ENCODE measurements around the gene TMIGD3. TPM values are rescaled to one million over a fixed set of nuclear protein-coding genes. Genes with fewer than 3 reads are reported as not detected.

Gene TMIGD3
- total RNA-seq, 2 donors from 2014 or later, result 1.0 TPM; not detected in 1

GRCh38 chr1:111542187-111542586, 38.8 kb upstream of the TMIGD3 start:
- WGBS, 2 donors, result 71 to 74% methylated on average over 14 of the region's 14 CpGs
- Histone ChIP-seq H3K36me3 (replicated peaks in 1 of 2; ENCODE audit: insufficient read depth in 1 of 2, low read depth in 2 of 2) (no peaks in the 10 kb centered on the region), H3K9me3 (no peaks in the 10 kb centered on the region), H3K27me3 (no peaks in the 10 kb centered on the region), H3K27ac (no peak overlapping the region), H3K4me1 (no peaks in the 10 kb centered on the region), H3K4me3 (no peak overlapping the region)
- intact Hi-C loops (cut with DNase I), result no loop called here
- TF ChIP-seq CTCF (IDR thresholded peaks at IDR 0.05) (no peak), POLR2A (IDR thresholded peaks at IDR 0.05) (no peak)
- DNase-seq (no peak), ATAC-seq (no peak)

- WGBS, 2 donors, result 76 to 90% methylated on average over 4 of the region's 4 CpGs
- no peaks in the 10 kb centered on the region for H3K36me3 ChIP-seq (replicated peaks in 1 of 2; ENCODE audit: insufficient read depth in 1 of 2, low read depth in 2 of 2)
- no peak for DNase-seq
- no peak overlapping the region for H3K27ac ChIP-seq
- H3K9me3 ChIP-seq, result no peaks in the 10 kb centered on the region
- H3K27me3 ChIP-seq, result no peaks in the 10 kb centered on the region
- no peak for TF ChIP-seq POLR2A (IDR thresholded peaks at IDR 0.05)
- no peak for TF ChIP-seq CTCF (IDR thresholded peaks at IDR 0.05)
- H3K4me1 ChIP-seq, result no peaks in the 10 kb centered on the region
- no peak for ATAC-seq
- intact Hi-C loops (cut with DNase I), result no loop called here
- H3K4me3 ChIP-seq, result no peak overlapping the region
These were observed 38.3 kb upstream of the TMIGD3 start for GRCh38 chr1:111541721-111542120.

GRCh38 chr1:111540928-111541327, 37.5 kb upstream of the TMIGD3 start:
- no peak for TF ChIP-seq CTCF (IDR thresholded peaks at IDR 0.05)
- no peak for TF ChIP-seq POLR2A (IDR thresholded peaks at IDR 0.05)
- Histone ChIP-seq H3K9me3 (no peaks in the 10 kb centered on the region), H3K27me3 (no peaks in the 10 kb centered on the region), H3K4me3 (no peak overlapping the region), H3K36me3 (replicated peaks in 1 of 2; ENCODE audit: insufficient read depth in 1 of 2, low read depth in 2 of 2) (no peaks in the 10 kb centered on the region), H3K4me1 (no peaks in the 10 kb centered on the region), H3K27ac (no peak overlapping the region)
- ATAC-seq, result no peak
- 51 to 52% methylated on average over 3 of the region's 3 CpGs for WGBS, 2 donors
- no peak for DNase-seq
- intact Hi-C loops (cut with DNase I), result no loop called here

- ATAC-seq, result no peak
- H3K27me3 ChIP-seq, result no peaks in the 10 kb centered on the region
- H3K36me3 ChIP-seq (replicated peaks in 1 of 2; ENCODE audit: insufficient read depth in 1 of 2, low read depth in 2 of 2), result no peaks in the 10 kb centered on the region
- no peaks in the 10 kb centered on the region for H3K9me3 ChIP-seq
- no peak overlapping the region for H3K4me3 ChIP-seq
- DNase-seq, result no peak
- TF ChIP-seq CTCF (IDR thresholded peaks at IDR 0.05) (no peak), POLR2A (IDR thresholded peaks at IDR 0.05) (no peak)
- intact Hi-C loops (cut with DNase I), result no loop called here
- H3K27ac ChIP-seq, result no peak overlapping the region
- no peaks in the 10 kb centered on the region for H3K4me1 ChIP-seq
- 70 to 75% methylated on average over 6 of the region's 6 CpGs for WGBS, 2 donors
These were observed 35.1 kb upstream of the TMIGD3 start for GRCh38 chr1:111538343-111539025.
